Activated naive CD4-positive, alpha-beta T cell treated with anti-CD3 and anti-CD28 coated beads for 36 hours (primary cell): ENCODE results near the gene SUMO2. TPM values are rescaled to one million over a fixed set of nuclear protein-coding genes. Genes with fewer than 3 reads are reported as not detected.

Experiments
- total RNA-seq, 2 experiments: library from RNA; stranded (reverse); gene quantifications; one replicate each; pipeline ENCODE4 v1.2.3, GENCODE V29; 2021

Gene SUMO2
- total RNA-seq, 2 experiments from 2014 or later = 633 to 688 TPM

Other genes starting within 250 kb of the SUMO2 start
- gene OTOP3, start 247.1 kb downstream of the SUMO2 start, total RNA-seq = not detected
- gene HID1, start 210.2 kb downstream of the SUMO2 start, total RNA-seq = 1 to 10 TPM in 1 of 2 experiments, under 1 TPM in 1; 0.91 to 1.6 TPM
- gene CDR2L, start 195.3 kb downstream of the SUMO2 start, total RNA-seq = under 1 TPM; 0.49 to 0.93 TPM
- 10 to 100 TPM; 60.6 to 64.5 TPM for gene MRPL58, start 170.3 kb downstream of the SUMO2 start, total RNA-seq
- gene ATP5PD, start 136.0 kb downstream of the SUMO2 start, total RNA-seq = 100 to 1,000 TPM; 227 to 249 TPM
- gene KCTD2, start 135.7 kb downstream of the SUMO2 start, total RNA-seq = 10 to 100 TPM; 18.7 to 20.8 TPM
- 1 to 10 TPM; 2.5 to 3.1 TPM for gene SLC16A5, start 95.0 kb downstream of the SUMO2 start, total RNA-seq
- gene ARMC7, start 73.0 kb downstream of the SUMO2 start, total RNA-seq = 1 to 10 TPM; 3.8 to 4.9 TPM
- gene NT5C, start 51.2 kb downstream of the SUMO2 start, total RNA-seq = 10 to 100 TPM; 49.7 to 55.2 TPM
- 100 to 1,000 TPM; 242 to 258 TPM for gene JPT1, start 28.4 kb downstream of the SUMO2 start, total RNA-seq
- gene NUP85, start 22.7 kb upstream of the SUMO2 start, total RNA-seq = 100 to 1,000 TPM; 112 to 116 TPM
- gene GGA3, start 78.6 kb upstream of the SUMO2 start, total RNA-seq = 10 to 100 TPM; 65.7 to 66.1 TPM
- 10 to 100 TPM; 73.3 to 78.3 TPM for gene MRPS7, start 78.9 kb upstream of the SUMO2 start, total RNA-seq
- gene MIF4GD, start 88.3 kb upstream of the SUMO2 start, total RNA-seq = 10 to 100 TPM; 43.4 to 45.3 TPM
- gene SLC25A19, start 106.5 kb upstream of the SUMO2 start, total RNA-seq = 10 to 100 TPM; 47.5 to 48.4 TPM
- gene GRB2, start 222.7 kb upstream of the SUMO2 start, total RNA-seq = 100 to 1,000 TPM; 166 to 169 TPM